ENCODE results near the gene NAA50.

- TF ChIP-seq, protein P1, sequence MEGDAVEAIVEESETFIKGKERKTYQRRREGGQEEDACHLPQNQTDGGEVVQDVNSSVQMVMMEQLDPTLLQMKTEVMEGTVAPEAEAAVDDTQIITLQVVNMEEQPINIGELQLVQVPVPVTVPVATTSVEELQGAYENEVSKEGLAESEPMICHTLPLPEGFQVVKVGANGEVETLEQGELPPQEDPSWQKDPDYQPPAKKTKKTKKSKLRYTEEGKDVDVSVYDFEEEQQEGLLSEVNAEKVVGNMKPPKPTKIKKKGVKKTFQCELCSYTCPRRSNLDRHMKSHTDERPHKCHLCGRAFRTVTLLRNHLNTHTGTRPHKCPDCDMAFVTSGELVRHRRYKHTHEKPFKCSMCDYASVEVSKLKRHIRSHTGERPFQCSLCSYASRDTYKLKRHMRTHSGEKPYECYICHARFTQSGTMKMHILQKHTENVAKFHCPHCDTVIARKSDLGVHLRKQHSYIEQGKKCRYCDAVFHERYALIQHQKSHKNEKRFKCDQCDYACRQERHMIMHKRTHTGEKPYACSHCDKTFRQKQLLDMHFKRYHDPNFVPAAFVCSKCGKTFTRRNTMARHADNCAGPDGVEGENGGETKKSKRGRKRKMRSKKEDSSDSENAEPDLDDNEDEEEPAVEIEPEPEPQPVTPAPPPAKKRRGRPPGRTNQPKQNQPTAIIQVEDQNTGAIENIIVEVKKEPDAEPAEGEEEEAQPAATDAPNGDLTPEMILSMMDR (conservative IDR thresholded peaks at IDR 0.05; ENCODE audit: low read depth, low read length) = no peak
- no peak for TF ChIP-seq EZH2 (IDR thresholded peaks at IDR 0.05; ENCODE audit: low read length, unreplicated experiment)
Measured at GRCh38 chr3:113712129-113712528, 33.9 kb downstream of the NAA50 start.
